Stomach (tissue), 4 donors: Measurements from ENCODE around the gene VSIG10L2.

Experiments used
- CTCF ChIP-seq, 7 experiments: fragments of 450-650 bp in 4 of 7; fragments of 200-600 bp in 3 of 7; sonication (generic) in 3 of 7; IDR thresholded peaks; one replicate each; pipeline ENCODE4 v1.5.1; 2016 to 2019; ENCODE audit warnings: antibody characterized with exemption in 7 of 7, control low read depth in 2 of 7, mild to moderate bottlenecking in 1 of 7
- POLR2A ChIP-seq, 4 donors: fragments of 450-650 bp; IDR thresholded peaks; one replicate each; pipeline ENCODE4 v1.6.1; 2016; ENCODE audit warnings: antibody characterized with exemption in 4 of 4, control low read depth in 2 of 4, mild to moderate bottlenecking in 1 of 4, moderate library complexity in 1 of 4
- POLR2AphosphoS5 ChIP-seq, 3 donors: sonication (generic); formaldehyde crosslinking; IDR thresholded peaks; one replicate each; pipeline ENCODE4 v1.6.1; 2016; ENCODE audit warnings: antibody characterized with exemption in 3 of 3

GRCh38 chr11:125952559-125952958, 6.7 kb downstream of the VSIG10L2 start:
- TF ChIP-seq CTCF (IDR thresholded peaks at IDR 0.05) (no peak), POLR2AphosphoS5 (IDR thresholded peaks at IDR 0.05) (no peak), POLR2A (IDR thresholded peaks at IDR 0.05) (no peak)
